Activated CD4-positive, CD25-positive, alpha-beta regulatory T cell treated with anti-CD3 and anti-CD28 coated beads, Interleukin-2, amount 50 U/mL, for 24 hours (primary cell): ENCODE measurements around the gene GPR37L1.
"Not testable (repeated sequence)": the region's sequence is repeated elsewhere in the genome, so short reads cannot be mapped to it uniquely, and the experiment has no call there.

ENCODE experiments used
- ATAC-seq, 2 donors: fragments of 150-1000 bp; cut with Tn5 transposase; one replicate each; pipeline ENCODE4 v1.10.0; 2021; ENCODE audit warnings: mild to moderate bottlenecking in 1 of 2, moderate library complexity in 1 of 2

Gene GPR37L1

DNA sequence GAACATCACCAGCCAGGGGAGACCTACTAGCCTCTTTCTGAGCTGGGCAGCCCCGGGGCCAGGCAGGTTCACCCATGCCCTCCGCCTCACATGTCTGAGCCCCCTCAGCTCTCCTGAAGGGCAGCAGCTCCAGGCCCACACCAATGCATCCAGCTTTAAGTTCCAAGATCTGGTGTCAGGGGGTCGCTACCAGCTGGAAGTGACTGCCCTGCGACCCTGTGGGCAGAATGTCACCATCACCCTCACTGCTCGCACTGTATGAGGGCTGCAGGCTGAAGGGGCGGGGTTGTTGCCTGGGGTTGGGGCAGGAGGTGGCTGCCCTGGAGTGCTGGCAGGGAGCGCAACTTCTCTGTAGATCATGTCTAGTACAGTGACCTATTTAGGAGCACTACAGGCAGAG lies 46.1 kb downstream of the GPR37L1 start:
- no peak for ATAC-seq

DNA sequence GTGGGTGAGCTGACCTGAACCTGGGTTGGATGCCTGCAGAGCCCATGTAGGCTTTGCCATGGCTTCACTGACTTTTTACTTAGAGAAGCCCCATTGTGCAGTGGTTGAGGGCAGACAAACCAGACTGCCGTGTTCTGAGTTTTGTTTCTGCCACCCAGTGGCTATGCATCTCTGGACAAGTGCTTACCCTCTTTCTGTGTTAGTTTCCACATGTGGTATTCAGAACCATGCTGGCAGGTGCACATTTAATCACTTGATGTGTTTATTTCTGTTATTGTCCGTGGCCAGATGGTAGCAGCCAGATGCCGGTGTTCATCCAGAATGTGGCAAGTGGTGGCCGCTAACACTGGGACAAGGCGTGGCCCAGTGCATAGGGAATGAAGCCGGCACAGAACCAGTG lies 48.0 kb downstream of the GPR37L1 start:
- ATAC-seq: no peak

DNA sequence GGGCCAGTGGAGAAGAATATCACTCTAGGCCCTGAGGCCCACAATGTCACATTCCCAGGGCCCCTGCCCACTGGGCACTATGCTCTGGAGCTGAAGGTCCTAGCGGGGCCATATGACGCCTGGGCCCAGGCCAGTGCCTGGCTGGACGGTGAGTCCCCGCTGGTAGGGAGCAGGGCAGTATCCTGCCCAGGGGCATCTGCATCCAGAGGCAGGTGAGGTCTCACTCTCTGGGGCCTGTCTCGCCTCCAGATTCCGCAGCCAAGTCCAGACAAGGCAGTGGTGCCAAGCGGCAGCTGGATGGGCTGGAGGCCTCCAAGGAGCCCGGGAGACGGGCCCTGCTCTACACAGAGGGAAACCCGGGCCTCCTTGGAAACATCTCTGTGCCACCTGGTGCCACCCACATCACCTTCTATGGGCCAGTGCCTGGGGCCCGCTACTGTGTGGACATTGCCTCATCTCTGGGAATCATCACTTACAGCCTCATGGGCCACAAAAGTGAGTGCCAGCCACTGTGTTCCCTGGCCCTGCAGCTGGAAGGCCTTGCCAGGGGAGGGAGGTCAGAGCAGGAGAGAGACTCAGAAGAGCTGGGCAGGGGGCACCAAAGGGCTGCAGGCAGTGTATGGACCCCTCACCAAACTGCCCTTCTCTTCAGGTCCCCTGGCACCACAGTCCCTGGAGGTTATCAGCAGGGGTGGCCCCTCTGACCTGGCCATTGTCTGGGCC lies 48.7 kb downstream of the GPR37L1 start:
- ATAC-seq: no peak

DNA sequence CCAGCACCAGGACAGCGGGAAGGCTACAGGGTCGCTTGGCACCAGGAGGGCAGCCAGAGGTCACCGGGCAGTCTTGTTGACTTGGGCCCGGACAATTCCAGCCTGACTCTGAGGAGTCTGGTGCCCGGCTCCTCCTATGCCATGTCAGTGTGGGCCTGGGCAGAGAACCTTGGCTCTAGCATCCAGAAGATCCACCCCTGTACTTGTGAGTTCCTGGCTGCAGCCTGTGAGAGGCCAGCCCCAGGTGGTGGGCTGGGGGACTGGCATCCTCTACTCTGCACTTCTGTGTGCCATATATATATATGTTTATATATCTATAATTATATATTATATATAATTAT lies 49.3 kb downstream of the GPR37L1 start:
- no peak for ATAC-seq

DNA sequence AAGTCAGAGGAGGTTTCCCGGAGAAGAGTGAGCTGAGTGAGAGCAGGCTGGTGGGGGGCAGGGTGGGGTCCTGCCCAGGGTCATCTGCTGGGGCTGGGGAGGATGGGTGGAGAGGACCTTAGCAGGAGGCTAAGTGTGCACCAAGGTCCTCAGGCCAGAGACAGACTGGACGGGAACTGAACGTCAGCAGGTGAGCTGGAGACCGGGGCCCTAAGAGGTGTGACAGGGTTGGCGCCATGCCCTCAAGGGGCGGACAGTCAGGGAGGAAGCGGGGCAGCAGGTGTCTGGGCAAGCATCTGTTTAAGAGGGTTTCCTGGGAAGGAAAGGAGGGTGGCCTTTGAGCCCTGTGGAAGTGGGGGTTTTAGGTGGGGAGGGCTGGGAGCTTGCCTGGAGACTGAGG lies 51.3 kb downstream of the GPR37L1 start:
- no peak for ATAC-seq

DNA sequence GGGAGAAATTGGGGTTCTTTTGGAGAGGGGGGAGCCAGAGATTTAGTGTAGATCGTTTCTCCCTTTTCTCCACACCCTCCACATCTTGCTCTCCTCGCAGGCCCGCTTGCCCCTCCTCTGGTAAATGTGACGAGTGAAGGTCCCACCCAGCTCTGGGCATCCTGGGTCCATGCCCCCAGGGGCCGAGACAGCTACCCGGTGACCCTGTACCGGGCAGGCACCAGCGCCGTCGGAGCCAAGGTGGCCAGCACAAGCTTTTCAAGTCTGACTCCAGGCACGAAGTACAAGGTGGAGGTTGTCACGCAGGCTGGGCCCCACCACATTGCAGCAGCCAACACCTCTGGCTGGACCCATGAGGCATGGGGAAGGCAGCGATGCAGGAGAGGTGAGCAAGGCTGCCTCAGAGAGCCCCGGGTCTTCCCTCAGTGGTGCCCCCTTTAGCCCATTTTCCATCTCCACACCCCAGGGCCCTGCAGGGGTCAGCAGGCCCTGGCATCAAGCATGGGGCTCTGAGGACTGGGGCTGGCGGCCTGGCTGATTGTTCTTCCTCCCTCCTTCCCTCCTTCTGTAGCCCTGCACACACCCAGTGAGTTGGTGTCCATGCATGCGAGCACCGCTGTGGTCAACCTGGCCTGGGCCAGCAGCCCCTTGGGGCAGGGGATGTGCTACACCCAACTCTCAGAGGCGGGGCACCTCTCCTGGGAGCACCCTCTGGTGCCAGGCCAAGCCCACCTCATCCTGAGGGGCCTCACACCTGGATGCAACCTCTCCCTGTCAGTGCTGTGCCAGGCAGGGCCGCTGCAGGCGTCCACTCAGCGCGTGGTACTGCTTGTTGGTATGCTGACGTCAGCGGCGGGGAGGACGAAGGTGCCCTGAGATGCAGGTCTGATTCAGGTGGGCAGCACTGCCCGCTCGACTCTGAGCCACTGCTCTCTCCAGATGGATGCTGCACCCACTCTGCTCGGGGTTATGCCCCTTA lies 54.5 kb downstream of the GPR37L1 start:
- no peak for ATAC-seq

DNA sequence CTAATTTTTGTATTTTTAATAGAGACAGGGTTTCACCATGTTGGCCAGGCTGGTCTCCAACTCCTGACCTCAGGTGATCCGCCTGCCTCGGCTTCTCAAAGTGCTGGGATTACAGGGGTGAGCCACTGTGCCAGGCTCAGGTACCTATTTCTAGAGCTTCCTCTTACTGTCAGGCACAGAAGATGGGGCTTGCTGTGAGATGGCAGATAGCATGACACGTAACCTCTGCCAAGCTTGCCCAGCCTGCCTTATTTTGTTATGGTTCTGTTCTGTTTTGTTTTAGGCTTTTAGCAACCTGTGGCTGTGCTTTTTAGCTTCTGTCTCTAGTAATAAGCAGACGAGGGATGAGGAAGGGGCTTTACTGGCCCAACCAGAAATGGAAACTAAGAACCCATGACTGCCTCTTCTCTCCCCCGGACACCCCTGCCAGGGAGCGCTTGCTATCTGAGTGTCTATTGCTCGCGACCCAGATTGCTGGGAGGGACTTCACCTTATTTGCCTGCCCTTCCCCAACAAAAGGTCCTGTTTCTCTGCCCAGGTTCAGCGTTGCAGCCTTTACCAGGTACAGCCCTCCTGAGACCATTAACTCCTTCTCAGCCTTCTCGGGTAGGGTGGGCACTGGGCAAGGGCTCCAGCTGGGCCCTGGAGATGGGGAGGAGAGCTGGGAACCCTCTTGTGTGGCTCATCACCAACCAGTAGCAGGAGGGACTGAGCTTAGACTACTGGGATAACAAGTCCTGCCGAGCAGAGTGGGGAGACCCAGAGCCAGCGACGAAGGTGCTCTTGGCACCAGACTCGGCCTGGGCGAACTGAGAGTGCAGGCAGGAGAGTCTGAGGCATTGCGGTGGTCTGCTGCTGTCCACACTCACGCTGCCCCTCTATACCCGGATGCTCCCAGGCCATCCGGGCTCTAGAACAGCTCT lies 57.4 kb downstream of the GPR37L1 start:
- no peak for ATAC-seq

DNA sequence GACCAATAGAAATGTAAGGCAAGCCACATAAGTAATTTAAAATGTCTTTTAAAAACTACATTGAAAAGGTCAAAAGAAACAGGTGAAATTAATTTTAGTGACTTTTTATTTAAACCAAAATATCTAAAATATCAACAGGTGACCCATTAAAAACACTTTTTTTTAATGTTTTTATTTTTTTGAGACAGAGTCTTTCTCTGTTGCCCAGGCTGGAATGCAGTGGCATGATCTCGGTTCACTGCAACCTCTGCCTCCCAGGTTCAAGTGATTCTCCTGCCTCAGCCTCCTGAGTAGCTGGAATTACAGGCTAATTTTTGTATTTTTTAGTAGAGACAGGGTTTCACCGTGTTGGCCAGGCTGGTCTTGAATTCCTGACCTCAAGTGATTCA lies 58.0 kb downstream of the GPR37L1 start:
- ATAC-seq: not testable (repeated sequence)

DNA sequence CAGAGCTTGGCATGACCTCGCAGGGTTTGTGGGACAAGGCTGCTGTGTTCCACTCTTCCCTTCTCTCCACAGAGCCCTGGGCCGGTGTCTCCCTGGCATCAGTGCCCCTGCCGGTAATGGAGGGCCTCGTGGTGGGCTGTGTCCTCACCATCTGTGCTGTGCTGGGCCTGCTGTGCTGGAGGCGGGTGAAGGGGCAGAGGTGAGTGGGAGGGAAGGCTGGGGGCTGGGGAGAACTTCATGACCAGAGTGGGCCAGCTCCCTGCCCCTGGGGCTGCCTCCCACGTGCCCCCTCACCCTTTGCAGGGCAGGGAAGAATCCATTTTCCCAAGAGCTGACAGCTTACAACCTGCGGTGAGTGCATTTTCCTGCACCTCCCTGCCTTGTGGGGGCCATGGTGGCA lies 58.9 kb downstream of the GPR37L1 start:
- no peak for ATAC-seq

DNA sequence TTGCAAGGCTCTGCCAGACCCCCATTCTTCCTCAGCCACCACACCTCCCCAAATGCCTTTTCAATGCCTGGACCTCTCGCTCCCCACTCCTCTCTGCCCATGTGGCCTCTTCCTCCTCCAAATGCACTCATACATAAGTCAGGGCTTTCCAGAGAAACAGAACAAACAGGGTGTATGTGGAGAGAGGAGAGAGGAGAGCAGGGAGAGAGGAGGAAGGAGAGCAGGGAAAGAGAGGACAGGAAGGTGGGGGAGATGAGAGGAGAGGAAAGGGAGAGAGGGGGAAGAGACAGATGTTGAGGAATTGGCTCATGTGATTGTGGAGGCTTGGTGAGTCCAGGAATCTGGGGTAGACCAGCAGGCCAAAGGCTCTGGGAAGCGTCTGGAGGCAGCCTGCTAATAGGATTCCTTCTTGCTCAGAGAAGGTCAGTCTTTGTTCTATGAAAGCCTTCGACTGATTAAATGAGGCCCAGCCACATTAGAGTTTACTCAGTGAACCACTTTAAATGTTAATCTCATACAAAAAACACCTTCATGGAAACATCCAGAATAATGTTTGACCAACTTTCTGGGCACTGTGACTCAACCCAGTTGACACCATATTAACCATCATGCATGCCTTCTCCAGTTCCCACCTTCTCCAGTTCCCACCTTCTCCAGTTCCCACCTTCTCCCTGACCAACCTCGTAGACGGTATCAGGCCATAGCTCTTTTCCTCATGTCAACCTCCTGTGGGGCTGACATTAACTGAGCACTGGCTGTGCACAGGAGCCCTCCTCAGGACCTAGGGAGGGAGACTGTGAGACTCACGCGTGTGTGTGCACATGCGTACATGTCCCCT lies 59.5 kb downstream of the GPR37L1 start:
- ATAC-seq: no peak
